Measurements from ENCODE around the gene DOK5.
"Not testable (repeated sequence)": the region's sequence is repeated elsewhere in the genome, so short reads cannot be mapped to it uniquely, and the experiment has no call there.

Gene DOK5

DNA sequence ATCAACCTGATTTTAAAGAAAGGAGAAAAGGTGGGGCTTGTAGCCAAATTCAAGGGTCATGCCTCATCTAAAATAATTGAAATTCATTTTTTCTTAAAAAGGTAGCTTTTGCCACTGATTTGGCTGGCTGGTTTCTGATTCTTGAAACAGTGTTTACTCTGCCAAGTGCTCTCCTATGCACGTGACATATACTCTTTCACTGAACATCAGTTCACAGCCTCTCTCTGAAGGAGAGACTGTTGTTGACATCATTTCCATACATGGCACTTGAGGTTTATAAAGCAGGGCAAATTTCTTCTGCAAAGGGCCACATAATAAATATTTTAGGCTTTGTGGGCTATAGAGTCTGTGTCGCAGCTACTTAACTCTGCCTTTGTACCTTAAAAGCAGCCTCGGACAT, 40.4 kb upstream of the DOK5 start:
- CTCF ChIA-PET, result no interaction called here
- no peak overlapping the region for H3K27ac ChIP-seq
- POLR2A ChIA-PET (ENCODE audit: low non-redundant PET), result no interaction called here
- TF ChIP-seq, protein P1, sequence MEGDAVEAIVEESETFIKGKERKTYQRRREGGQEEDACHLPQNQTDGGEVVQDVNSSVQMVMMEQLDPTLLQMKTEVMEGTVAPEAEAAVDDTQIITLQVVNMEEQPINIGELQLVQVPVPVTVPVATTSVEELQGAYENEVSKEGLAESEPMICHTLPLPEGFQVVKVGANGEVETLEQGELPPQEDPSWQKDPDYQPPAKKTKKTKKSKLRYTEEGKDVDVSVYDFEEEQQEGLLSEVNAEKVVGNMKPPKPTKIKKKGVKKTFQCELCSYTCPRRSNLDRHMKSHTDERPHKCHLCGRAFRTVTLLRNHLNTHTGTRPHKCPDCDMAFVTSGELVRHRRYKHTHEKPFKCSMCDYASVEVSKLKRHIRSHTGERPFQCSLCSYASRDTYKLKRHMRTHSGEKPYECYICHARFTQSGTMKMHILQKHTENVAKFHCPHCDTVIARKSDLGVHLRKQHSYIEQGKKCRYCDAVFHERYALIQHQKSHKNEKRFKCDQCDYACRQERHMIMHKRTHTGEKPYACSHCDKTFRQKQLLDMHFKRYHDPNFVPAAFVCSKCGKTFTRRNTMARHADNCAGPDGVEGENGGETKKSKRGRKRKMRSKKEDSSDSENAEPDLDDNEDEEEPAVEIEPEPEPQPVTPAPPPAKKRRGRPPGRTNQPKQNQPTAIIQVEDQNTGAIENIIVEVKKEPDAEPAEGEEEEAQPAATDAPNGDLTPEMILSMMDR (conservative IDR thresholded peaks at IDR 0.05; ENCODE audit: low read depth), result no peak
- DNase-seq (ENCODE audit: low spot score), result no peak

DNA sequence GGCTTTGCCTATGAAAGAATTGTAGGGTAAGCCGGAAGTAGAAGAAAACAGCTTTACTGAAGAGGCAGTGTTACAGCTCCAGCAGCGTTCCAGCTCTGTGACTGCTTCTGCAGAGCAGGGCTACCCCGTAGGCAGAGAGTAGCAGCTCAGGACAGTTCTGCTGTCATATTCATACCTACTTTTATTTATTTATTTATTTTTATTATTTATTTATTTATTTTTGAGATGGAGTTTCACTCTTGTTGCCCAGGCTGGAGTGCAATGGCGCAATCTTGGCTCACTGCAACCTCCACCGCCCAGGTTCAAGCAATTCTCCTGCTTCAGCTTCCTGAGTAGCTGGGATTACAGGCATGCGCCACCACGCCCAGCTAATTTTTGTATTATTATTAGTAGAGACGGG, 39.0 kb upstream of the DOK5 start:
- POLR2A ChIA-PET (ENCODE audit: low non-redundant PET); H3K27ac ChIP-seq; DNase-seq (ENCODE audit: low spot score): not testable (repeated sequence)
- CTCF ChIA-PET, result interaction anchor here (0.5 to 0.6 kb wide), 2 partner anchors 49 to 68 kb away, joined by 3 read pairs; no protein-coding TSS in a partner anchor

DNA sequence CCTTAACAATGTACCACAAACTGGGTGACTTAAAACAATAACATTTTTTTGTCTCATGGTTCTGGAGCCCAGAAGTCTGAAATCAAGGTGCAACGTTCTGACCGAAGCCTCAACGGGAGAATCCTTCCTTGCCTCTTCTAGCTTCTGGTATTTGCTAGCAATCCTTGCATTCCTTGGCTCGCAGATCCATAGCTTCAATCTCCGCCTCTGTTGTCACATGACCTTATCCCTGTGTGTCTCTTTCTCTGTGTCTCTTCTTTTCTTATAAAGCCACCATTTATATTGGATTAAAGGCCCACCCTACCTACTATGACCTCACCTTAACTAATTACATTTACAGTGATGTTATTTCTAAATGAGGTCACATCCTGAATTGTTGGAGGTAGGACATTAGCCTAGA, 37.2 kb upstream of the DOK5 start:
- POLR2A ChIA-PET (ENCODE audit: low non-redundant PET), result no interaction called here
- CTCF ChIA-PET, result no interaction called here
- H3K27ac ChIP-seq, result no peak overlapping the region
- TF ChIP-seq, protein P1 (conservative IDR thresholded peaks at IDR 0.05; ENCODE audit: low read depth), result no peak
- no peak for DNase-seq (ENCODE audit: low spot score)

DNA sequence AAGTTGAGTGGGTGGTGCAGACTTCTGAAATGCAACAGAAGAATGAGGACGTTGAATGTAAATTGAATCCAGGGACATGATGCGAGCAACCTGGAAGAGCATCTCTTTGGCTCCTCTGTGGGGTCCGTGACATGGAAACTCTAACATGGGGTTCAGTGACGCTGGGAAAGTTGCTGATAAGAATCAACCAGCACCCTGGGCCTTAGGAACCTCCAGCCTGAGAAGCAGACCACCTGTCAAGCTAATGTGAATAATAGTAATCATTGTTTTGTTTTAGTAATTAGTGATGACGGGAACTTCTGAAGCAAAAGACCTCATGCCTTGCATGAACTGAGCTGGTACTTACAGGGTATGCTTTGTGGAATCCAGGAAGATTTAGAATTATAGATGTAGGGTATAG, 25.2 kb upstream of the DOK5 start:
- no peak for DNase-seq (ENCODE audit: low spot score)
- TF ChIP-seq, protein P1 (conservative IDR thresholded peaks at IDR 0.05; ENCODE audit: low read depth), result no peak
- POLR2A ChIA-PET (ENCODE audit: low non-redundant PET), result no interaction called here
- no peak overlapping the region for H3K27ac ChIP-seq
- CTCF ChIA-PET, result interaction anchor here (0.6 to 0.7 kb wide), 2 partner anchors 24 to 1263 kb away, joined by 4 to 7 read pairs; no protein-coding TSS in a partner anchor

DNA sequence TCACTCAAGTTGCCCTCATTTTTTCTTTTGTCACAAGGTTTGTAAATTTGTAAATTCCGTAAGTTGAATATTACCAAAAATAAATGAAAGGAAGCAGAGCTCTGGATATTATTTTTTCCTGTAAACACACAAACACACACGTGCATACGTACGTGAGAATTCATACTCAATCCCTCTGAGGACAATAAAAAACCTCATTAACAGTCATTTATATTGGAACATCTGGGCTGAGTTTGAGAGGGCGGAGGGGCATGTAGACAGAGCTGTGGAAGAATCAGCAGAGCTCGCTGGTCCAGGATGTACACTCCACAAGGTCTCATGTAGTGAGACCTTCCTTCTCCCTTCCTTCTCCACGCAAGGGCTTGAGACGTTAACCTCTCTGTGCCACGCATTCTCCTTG, 24.2 kb upstream of the DOK5 start:
- DNase-seq (ENCODE audit: low spot score), result no peak
- CTCF ChIA-PET, result interaction anchor here (0.7 kb wide), 1 partner anchor 66 kb away, joined by 4 read pairs; no protein-coding TSS in a partner anchor
- H3K27ac ChIP-seq, result no peak overlapping the region
- TF ChIP-seq, protein P1 (conservative IDR thresholded peaks at IDR 0.05; ENCODE audit: low read depth), result no peak
- POLR2A ChIA-PET (ENCODE audit: low non-redundant PET), result interaction anchor here (0.6 kb wide), 1 partner anchor 1397 kb away, joined by 3 read pairs; no protein-coding TSS in a partner anchor

DNA sequence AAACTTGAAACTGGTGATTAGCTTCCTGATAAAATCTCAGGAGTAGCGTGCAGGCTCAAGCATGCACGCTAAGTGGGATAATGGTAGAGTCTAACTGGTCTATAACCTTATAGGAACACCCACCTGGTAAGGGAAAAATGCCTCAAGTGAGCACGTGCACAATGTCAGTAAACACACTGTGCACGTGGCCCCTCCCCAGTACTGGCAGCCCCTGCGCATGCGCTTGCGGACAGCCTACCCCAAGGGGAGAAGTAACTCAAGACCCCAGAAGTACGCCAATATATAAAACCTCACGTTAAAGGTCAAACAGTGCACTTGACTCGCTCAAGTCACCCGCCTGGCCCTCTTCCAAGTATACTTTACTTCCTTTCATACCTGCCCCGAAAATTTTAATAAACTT, 23.1 kb upstream of the DOK5 start:
- TF ChIP-seq, protein P1 (conservative IDR thresholded peaks at IDR 0.05; ENCODE audit: low read depth), result no peak
- H3K27ac ChIP-seq, result no peak overlapping the region
- DNase-seq (ENCODE audit: low spot score), result no peak
- CTCF ChIA-PET, result interaction anchor here (0.5 kb wide), 1 partner anchor 254 kb away, joined by 4 read pairs; no protein-coding TSS in a partner anchor
- POLR2A ChIA-PET (ENCODE audit: low non-redundant PET), result no interaction called here

DNA sequence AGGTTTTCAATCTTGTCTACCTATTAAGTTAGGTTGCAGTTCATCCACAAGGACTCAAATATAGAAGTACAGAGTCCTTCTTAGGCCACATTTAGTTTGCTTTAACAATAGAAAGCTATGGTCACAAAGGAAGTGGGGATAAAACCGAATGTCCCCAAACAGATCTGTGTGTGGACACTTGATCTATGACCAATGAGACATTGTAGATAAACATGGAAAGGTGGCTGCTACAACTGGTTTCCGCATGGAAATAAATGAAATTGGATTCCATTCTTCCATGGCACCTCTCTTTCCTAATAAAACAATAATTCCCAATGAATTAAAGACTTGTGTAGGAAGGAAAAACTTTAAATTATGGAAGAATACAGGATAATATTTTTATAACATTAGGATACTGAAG, 20.4 kb upstream of the DOK5 start:
- POLR2A ChIA-PET (ENCODE audit: low non-redundant PET), result no interaction called here
- CTCF ChIA-PET, result no interaction called here
- no peak for DNase-seq (ENCODE audit: low spot score)

More for the DNA sequence above, 20.4 kb upstream of the DOK5 start:
- no peak overlapping the region for H3K27ac ChIP-seq
- TF ChIP-seq, protein P1 (conservative IDR thresholded peaks at IDR 0.05; ENCODE audit: low read depth), result no peak
